ACHN (cell line): ENCODE results near the gene MIA.
"Not testable (repeated sequence)": the region's sequence is repeated elsewhere in the genome, so short reads cannot be mapped to it uniquely, and the experiment has no call there.

Source experiments
- DNase-seq: peaks from one replicate; pipeline ENCODE4 v3.0.0-alpha.2; 2015
- in situ Hi-C: cut with HindIII; loops from 2 replicates; pipeline ENCODE4 v1.10.0; 2017; ENCODE audit warnings: low sequenced_read_pairs, low pct_ligation_motif_present, low pct_unique_long_range_greater_than_20kb

Gene MIA

DNA sequence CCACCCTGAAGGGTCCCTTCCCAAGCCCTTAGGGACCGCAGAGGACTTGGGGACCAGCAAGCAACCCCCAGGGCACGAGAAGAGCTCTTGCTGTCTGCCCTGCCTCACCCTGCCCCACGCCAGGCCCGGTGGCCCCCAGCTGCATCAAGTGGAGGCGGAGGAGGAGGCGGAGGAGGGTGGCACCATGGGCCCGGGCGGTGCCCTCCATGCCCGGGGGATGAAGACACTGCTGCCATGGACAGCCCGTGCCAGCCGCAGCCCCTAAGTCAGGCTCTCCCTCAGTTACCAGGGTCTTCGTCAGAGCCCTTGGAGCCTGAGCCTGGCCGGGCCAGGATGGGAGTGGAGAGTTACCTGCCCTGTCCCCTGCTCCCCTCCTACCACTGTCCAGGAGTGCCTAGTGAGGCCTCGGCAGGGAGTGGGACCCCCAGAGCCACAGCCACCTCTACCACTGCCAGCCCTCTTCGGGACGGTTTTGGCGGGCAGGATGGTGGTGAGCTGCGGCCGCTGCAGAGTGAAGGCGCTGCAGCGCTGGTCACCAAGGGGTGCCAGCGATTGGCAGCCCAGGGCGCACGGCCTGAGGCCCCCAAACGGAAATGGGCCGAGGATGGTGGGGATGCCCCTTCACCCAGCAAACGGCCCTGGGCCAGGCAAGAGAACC, 25.1 kb downstream of the MIA start:
- in situ Hi-C loops, result no loop called here
- no peak for DNase-seq

DNA sequence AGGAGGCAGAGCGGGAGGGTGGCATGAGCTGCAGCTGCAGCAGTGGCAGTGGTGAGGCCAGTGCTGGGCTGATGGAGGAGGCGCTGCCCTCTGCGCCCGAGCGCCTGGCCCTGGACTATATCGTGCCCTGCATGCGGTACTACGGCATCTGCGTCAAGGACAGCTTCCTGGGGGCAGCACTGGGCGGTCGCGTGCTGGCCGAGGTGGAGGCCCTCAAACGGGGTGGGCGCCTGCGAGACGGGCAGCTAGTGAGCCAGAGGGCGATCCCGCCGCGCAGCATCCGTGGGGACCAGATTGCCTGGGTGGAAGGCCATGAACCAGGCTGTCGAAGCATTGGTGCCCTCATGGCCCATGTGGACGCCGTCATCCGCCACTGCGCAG, 25.7 kb downstream of the MIA start:
- no peak for DNase-seq
- in situ Hi-C loops, result no loop called here

DNA sequence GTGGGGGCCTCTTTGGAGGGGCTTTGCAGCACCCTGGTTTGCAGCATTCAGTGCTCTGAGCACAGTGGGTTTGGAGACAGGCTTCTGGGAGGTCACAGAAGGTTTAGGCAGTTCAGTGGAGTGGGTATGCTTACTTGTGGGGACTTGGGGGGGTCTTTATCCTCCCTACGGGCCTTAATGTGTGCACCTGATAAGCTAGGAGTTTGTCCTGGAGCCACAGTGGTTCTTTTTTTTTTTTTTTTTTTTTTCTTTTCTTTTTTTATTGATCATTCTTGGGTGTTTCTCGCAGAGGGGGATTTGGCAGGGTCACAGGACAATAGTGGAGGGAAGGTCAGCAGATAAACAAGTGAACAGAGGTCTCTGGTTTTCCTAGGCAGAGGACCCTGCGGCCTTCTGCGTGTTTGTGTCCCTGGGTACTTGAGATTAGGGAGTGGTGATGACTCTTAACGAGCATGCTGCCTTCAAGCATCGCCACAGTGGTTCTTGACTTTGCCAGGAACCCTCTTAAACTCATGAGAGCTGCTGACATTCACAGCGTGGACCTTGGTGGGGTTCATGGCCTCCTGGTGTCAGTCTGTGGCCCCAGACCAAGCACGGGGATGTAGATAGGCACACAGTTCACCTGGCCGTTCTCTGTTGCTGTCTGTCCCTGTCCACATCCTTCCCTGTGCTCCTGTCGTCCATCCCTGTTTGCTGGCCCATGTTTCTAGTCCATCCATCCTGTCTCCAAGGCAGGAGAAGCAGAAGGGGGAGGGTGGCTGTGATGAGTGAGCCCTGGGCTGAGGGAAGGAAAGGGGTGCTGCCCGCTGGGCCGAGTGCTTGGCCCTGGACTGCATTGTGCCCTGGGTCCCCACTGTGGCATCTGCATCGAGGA, 26.3 kb downstream of the MIA start:
- in situ Hi-C loops, result no loop called here
- DNase-seq, result no peak

DNA sequence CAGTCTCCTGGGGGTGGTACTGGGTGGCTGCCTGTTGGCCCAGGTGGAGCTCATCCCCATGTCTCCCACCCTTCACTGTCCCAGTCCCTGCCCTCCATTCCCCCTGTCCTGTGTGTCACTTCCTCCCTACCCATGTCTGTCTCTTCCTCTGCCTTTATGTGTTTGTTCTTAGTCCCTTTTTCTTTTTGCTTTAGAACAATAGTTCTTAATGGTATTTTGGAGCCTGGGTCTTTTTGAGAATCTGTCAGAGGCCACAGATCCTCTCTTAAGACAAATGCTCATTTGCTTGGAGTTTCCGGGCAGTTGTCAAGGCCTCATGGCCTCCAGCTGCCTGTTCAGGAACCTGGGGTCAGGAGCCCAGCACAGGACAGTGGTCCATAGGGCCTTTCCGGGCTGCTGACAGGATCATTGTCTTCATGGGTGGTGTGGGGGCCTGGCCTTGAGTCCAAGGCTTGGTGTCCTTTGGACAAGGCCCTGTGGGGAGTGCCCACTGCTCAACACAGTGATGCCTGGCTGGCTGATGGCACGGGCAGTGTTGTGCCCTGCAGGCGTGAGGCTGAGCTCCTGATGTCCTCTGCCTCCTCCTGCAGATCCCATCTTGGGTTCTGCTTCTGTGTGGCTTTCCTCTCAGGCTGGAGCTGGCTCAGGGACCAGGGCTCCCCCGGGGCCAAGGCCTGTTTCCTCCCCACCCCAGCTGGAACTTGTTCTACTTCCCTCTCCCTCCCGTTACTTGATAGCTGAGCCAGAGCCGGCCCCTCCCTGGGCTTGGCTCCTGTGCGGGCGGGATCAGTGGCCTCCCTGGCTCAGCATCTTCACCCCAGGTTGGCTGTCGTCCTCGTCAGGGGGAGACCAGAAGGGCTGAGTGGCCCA, 27.2 kb downstream of the MIA start:
- in situ Hi-C loops, result no loop called here
- no peak for DNase-seq

DNA sequence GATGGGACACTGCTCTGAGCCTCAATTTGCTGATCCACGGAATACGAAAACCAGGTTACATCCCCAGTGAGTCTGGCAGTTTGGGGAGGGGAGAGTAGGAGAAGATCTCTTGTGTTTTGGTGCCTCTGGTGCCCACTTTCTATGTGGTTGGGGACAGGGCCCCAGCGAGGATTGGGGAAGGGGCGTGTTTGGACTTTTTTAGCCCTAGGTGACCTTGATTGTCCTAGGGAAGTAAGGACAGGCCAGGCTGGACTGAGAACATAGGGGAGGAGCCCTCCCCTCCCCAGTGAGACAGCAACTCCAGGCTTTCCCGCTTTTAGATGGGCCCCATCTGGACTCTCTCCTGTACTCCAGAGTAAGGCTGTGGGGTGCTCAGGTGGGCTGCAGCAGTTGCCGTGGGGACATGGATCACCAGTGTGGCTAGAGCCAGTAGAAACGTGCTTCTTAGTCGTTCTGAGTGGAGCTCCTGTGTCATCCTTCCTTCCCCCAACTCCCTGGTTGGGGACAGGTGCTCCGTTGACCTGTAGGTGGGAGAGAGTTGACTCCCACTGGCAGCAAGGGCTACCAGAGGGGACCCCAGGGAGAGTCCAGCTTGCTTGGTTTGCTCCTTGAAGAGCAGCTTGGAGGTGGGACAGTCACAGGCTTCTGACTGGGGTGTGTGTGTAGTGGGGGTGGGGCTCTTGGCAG, 28.0 kb downstream of the MIA start:
- in situ Hi-C loops, result no loop called here
- DNase-seq, result no peak

DNA sequence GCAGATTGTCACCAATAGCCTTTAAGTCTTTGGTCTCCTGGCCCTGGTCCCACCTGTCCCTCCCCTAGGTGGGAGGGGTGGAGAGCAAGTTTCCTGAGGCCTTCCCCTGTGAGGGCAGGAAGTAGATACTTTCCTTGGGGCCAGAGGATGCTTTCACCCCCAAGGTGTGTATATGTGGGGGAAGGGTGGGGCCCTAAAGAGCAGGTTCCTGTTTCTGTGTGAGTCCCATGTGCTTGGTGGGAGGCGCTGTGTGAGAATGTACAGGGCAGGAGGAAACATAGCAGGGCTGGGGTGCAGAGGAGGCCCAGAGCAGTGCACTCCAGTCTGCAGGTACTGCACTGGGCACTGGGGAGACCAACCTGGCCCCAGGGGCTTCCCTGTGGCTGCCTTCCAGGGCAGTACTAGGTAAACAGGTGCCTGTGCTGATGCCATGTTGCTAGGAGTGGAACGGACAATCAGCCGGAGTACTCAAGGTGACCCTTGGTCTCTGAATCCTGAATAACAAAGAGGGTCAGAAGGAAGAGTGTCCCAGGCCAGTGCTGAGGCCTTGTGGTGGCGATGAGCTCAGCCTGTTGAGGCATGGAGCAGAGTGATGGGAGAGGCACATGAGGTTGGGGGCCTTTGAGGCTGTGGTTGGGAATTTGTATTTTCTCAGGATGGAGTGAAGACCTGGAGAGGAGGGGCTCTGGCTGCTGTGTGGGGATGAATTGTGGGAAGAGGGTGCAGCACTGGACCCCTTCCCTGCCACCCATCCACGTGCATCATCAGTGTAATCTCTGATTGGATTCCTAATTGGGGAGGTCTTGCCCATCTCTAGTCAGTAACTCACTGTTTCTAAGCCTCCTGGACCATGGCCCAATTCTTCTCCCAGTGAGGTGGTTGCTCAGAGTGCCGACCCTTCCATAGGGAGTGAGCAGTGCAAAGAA, 28.8 kb downstream of the MIA start:
- no peak for DNase-seq
- in situ Hi-C loops, result no loop called here

DNA sequence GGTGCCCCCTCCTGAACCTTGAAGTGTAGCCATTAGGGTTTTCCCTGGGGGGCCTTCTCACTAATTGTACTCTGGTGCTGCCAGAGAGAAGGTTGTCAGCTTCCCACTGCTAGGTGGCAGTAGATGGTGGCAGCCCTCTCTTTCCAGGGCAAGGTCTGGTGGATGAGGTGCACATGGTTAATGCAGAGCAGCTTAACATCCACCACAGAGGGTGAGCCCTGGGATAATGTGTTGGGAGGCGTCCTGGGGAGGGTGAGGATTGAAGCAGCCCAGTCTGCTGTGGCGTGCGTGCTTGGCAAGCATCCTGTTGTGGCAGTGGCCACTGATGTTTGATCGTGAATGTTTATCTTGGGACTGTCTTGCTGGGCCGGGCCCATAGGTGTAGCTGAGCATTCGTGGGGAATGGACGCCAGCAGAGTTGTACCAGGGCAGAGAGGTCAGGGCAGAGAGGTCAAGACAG, 29.5 kb downstream of the MIA start:
- DNase-seq, result no peak
- in situ Hi-C loops, result no loop called here

DNA sequence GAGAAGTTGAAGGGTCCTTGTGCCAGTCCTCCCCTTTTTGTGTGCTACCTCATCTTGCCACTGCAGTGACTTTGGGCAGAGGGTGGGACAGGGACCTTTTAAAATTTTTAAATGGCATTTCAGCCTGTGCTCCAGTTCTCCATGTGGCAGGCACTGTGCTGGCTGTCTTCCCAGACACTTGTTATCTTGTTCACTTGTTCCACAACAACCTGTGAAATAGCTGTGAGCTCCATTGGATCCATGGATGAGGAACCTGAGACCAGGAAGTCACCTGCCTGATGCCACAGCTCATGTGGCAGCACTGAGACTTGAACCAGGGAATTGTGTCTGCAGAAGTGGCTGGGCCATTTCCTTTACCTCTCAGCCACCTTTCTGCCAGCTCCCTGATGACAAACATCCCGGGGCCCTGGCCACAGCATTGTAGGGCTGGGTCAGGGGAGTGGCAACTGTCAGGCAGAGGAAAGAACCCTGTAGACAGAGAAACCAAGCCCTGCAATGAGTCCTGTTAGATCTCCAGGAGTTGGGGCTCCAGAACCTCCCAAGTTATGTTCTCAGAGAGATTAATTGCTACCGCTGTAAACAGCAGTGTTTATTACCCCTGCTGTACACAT, 30.0 kb downstream of the MIA start:
- no peak for DNase-seq
- in situ Hi-C loops, result no loop called here

DNA sequence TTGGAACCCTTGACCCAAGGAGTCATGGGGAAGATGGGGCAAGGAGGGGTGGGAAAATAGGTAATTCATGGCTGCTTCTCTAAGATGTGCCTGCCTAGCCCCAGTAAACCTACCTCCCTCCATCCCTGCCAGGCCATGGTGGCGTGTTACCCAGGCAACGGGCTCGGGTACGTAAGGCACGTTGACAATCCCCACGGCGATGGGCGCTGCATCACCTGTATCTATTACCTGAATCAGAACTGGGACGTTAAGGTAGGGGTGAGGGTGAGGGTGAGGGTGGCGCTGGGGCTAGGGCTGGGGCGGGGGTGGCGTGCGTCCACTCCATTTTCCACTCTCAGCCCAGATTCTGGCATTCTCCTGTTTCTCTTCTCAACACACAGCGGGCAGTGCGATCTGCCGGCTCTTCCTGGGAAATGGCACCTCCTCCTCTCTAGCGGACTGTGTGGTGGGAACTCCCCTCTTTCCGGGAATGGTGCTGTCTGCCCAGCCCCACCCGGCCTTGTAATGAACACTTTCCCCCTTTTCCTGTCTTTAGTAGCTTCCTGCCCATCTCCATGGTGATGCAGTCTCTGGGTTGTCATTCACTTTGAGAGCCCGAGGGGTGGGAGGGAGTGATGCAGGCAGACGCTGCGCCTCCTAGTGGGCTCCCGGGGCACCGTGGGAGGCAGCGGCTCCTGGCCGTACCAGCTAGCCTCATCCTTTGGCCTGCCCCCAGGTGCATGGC, 31.3 kb downstream of the MIA start:
- in situ Hi-C loops, result no loop called here
- DNase-seq, result peak; percentile 79

DNA sequence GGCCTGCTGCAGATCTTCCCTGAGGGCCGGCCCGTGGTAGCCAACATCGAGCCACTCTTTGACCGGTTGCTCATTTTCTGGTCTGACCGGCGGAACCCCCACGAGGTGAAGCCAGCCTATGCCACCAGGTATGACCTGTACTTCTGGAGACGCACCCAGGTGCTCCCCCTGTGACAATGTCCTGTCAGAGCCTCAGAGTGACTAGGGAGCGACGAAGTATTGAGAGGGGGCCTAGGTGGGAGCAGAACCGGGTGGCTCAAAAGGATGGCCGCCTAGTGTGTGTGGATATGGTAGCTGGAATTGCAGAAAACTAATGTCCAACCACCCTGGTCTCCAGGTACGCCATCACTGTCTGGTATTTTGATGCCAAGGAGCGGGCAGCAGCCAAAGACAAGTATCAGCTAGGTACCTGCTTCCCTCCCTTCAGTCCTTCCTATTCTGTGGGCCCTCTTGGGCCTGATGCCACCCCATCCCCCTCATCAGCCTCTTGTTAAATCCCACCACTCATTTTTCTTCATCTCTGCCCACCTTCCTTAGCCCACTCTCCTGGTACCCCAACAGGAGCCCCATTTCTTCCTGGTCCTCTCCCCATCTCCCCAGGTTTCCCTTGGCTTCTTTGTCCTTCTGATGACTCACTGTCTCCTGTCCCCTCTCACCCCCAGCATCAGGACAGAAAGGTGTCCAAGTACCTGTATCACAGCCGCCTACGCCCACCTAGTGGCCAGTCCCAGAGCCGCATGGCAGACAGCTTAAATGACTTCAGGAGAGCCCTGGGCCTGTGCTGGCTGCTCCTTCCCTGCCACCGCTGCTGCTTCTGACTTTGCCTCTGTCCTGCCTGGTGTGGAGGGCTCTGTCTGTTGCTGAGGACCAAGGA, 32.1 kb downstream of the MIA start:
- peak; percentile 15 for DNase-seq
- in situ Hi-C loops, result no loop called here

DNA sequence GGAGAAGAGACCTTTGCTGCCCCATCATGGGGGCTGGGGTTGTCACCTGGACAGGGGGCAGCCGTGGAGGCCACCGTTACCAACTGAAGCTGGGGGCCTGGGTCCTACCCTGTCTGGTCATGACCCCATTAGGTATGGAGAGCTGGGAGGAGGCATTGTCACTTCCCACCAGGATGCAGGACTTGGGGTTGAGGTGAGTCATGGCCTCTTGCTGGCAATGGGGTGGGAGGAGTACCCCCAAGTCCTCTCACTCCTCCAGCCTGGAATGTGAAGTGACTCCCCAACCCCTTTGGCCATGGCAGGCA, 32.7 kb downstream of the MIA start:
- in situ Hi-C loops, result no loop called here
- no peak for DNase-seq

DNA sequence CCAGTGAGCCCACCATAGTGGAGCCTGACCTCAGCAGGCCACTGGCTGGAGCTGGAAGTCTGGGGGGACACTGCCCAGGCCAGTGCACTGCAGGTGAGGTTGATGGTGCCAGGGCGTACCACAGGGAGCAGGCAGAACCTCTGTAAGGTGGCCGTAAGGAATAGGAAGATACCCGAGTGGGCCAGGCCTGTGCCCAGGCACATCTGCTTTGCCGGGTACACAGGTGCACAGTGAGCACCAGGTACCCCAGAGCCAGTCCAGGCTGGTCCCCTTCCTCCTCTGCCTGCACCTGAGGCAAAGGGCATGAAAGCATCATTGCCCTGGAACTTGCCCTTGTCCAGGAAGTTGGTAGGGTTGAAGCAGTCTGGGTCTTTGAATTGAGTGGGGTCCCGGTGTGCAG, 33.2 kb downstream of the MIA start:
- no peak for DNase-seq
- in situ Hi-C loops, result no loop called here

DNA sequence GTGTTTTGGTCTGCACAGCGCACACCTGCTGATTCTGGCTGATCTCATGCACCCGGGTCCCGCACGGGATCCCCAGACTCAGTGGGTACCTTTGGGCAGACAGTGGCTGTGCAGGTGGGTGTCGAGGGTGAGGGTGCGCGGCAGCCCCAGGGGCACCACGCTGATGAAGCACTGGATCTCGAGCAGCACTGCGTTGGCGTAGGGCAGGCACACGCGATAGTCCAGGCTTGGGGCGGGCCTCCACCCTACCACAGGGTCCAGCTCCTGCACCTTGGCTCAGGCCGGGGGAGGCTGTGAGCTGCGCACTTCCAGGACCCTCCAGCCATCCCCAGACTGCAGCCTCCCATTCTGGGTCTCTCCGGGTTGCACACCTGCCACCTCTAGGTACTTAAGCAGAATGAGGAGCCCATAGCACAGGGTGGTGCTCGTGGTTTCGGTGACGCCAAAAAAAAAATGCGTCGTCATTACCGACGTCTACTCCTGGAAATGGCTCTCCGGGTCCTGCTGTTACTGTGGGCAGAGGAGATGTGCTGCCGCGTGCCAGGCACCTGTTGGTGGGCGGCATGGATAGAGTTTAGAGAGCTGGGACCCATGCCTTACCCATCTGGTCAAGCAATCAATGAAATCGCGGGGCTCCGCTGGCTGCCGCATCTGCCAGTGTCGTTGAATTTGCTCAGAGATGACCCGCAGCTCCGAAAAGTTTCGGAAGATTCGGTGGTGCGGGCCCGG, 34.2 kb downstream of the MIA start:
- DNase-seq, result no peak
- in situ Hi-C loops, result no loop called here

DNA sequence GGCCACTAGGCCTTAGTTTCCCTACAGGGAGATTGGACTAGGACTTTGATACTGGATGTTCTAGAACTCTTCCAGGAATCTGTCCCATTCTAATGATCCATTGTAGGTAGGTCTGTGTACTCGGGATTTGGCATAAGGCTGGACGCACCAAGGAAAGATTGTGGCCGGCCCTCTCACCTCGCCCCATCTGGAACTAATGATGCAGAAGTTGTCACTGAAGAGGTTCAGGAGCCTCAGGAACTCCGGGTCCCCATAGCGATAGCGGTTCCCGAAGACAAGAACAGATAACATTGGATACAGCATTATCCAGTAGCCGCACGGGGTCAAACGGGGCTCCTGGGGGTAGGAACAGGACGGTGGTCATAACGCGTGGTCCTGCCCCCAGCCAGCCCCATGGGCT, 34.8 kb downstream of the MIA start:
- in situ Hi-C loops, result no loop called here

DNA sequence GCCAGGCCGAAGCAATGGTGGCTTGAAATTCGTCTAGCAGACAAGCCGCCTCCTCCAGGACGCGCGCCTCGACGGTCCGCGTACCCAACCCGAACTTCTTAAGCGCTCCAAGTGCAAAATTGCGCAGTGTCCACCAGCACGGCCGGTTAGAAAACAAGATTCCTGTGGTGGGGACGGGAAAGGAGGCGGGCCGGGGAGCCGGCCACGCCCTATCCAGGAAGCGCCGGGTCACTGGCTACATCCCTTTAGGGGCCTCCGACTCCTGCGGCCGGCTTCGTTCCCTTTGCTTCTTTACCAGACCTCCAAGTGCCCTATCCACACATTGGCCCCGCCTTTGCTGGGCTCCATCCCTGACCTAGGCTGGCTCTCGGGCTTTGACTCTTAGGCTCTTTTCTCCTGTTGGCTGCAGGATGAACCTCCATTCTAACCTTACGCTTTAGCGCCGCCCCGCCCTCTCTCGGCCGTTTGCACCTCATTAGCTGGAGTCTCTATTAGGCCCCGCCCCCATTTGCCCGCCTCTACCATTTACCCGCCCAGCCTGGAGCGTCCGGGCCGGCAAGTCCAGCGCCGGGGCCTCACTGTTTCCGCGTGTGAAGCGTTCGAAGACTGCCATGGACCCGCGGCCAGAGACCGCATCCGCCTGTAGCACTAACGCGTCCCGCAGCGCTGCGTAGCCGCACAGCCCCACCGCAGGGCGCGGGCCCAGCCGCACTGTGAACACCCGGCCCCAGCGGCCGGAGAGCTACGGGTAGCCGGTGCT, 35.5 kb downstream of the MIA start:
- in situ Hi-C loops, DNase-seq: not testable (repeated sequence)

More for the DNA sequence above, 34.8 kb downstream of the MIA start:
- no peak for DNase-seq
